GM18519 (cell line): ENCODE results near the gene H6PD.

Experiments used
- ATAC-seq: cut with Tn5 transposase; IDR thresholded peaks from one replicate; pipeline ENCODE4 v1.9.1; 2021; ENCODE audit warnings: mild to moderate bottlenecking, moderate library complexity; ENCODE audit not compliant: unreplicated experiment, low FRiP score

H6PD gene

DNA sequence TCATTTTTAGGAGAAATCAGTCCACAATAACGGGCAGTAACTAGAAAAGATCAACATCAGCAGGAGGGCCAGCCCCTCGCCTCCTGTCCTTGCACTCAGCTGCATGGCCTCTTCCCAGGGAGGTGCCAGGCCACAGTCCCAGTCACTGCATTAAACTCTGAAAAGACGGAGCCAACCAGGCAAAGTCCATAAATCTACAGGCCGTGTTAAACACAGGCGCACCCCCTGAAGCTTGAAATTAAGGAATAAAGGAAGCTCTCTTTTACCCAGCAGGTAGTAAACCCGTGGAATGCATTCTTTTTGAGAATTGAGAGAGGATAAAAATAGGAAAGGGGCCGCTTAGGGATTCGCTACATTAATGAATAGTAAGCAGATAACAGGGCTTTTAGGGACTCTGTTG lies 18.4 kb downstream of the H6PD start:
- no peak for ATAC-seq

DNA sequence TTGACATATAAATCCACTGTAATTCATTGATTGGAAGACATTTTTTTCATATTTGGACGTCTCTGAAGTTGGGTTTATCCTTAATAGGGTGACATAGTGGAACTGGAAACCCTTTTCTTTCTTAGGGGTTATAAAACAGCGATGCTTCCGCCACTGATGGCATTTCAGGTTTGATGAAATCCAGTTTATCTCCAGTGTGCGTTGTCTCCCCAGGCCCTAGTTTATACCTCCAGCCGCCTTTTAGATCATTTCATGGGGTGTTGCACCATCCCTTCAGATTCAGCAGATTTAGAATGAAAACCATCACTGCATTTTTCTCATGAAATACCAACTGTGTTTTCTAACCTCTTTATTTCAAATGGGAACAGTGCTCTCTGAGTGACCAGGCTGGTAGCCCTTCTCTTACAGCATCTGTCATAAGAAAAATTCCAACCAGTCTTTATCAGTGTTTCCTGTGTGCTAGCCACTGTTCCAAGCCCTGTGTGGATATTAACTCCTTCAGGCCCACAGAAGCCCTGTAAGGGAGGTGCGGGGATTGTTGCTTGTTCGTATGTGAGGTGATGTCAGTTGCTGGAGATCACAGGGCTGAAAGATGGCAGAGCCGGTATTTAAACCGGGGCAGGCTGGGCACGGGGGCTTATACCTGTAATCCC lies 19.0 kb downstream of the H6PD start:
- no peak for ATAC-seq

DNA sequence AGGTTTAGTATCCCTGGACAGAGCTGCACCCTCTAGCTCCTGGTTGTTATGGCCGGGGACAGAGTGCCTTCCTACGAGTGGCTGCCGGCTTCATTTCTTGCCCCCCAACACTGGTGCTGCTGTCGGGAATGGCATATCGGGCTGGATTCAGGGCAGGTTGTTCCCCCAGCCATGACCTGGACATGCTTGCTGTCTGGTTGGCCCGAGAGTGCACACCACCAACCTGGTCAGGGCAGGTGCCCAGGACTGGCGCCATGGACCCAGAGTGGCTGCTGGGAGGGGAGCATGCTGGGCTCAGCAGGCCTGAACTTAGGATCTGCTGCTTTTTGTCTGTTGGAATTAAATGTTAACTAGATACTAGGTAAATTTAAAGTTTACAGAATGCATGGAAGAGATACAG lies 21.8 kb downstream of the H6PD start:
- ATAC-seq: no peak

DNA sequence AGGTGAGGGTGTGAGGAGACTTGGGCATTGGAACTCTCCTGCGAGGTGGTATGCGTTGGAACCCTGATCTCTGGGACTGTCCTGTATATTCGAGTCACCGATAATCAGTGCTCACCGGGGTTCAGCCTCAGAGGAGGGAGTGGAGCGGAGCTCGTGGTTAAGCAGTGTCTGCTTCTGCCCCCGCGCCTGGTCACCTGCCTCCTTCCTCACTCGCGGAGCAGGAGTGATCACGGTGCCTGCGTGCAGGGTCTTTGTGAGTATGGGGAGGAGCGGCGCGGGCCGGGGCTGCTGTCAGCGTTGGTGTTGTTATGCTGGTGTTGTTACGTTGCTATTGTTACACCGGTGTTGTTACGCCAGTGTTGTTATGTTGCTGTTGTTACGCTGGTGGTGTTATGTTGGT lies 23.3 kb downstream of the H6PD start:
- ATAC-seq: no peak

DNA sequence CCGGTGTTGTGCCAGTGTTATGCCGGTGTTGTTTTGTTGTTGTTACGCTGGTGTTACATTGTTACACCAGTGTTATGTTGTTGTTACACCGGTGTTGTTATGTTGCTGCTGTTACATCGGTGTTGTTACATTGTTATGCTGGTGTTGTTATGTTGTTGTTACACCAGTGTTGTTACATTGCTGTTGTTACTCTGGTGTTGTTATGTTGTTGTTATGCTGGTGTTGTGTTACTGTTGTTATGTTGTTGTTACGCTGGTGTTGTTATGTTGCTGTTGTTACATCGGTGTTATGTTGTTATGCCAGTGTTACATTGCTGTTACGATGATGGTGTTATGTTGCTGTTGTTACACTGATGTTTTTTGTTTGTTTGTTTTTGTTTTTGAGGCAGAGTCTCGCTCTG lies 24.1 kb downstream of the H6PD start:
- ATAC-seq: no peak

GRCh38 chr1:9260059-9260766 lies 25.6 kb downstream of the H6PD start:
- no peak for ATAC-seq

- no peak for ATAC-seq
Observed at GRCh38 chr1:9261496-9261895, 26.9 kb downstream of the H6PD start.

GRCh38 chr1:9262096-9262986 lies 27.8 kb downstream of the H6PD start:
- no peak for ATAC-seq

GRCh38 chr1:9263276-9263855 lies 28.8 kb downstream of the H6PD start:
- ATAC-seq: no peak

DNA sequence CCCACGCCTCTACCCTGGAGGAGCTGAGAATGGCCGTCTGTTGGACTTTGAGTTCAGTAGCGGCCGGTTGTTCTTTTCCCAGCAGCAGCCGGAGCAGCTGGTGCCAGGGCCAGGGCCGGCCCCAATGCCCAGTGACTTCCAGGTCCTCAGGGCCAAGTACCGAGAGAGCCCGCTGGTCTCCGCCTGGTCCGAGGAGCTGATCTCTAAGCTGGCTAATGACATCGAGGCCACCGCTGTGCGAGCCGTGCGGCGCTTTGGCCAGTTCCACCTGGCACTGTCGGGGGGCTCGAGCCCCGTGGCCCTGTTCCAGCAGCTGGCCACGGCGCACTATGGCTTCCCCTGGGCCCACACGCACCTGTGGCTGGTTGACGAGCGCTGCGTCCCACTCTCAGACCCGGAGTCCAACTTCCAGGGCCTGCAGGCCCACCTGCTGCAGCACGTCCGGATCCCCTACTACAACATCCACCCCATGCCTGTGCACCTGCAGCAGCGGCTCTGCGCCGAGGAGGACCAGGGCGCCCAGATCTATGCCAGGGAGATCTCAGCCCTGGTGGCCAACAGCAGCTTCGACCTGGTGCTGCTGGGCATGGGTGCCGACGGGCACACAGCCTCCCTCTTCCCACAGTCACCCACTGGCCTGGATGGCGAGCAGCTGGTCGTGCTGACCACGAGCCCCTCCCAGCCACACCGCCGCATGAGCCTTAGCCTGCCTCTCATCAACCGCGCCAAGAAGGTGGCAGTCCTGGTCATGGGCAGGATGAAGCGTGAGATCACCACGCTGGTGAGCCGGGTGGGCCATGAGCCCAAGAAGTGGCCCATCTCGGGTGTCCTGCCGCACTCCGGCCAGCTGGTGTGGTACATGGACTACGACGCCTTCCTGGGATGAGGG lies 29.7 kb downstream of the H6PD start:
- ATAC-seq: no peak

- no peak for ATAC-seq
Observed at GRCh38 chr1:9265037-9265436, 30.5 kb downstream of the H6PD start.

GRCh38 chr1:9265968-9266367 lies 31.4 kb downstream of the H6PD start:
- no peak for ATAC-seq

- ATAC-seq: no peak
Observed at GRCh38 chr1:9267352-9267686, 32.7 kb downstream of the H6PD start.

- ATAC-seq: no peak
Observed at GRCh38 chr1:9267827-9268581, 33.4 kb downstream of the H6PD start.

GRCh38 chr1:9269078-9269501 lies 34.5 kb downstream of the H6PD start:
- no peak for ATAC-seq

GRCh38 chr1:9269721-9270120 lies 35.1 kb downstream of the H6PD start:
- ATAC-seq: no peak

DNA sequence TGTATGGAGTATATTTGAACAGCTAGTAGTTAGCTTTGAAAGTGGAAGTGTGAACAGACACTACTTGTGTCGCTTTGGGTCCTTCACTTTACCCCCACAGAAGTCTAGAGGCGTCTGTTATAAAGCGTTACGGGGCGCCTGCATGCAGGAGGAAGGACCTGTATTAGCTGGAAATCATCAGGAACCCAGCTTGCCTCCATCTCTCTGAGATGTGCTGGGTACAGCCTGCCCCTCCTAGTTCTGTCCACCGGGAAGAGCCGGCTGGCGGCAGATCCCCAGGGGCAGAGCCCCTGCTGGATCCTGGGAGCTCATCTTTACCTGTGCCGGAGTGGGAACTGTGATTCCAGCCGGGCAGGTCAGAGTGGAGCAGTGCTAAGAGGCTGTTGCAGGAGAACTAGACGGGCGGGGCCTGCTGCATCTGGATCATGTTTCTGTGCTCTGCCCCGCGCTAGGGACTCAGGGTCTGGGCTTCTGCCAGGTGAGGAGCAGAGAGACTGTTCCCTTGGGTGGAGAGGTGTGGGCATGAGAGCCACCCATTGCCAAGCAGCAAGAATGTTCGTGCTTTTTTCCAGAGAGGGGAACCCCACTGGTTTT lies 35.8 kb downstream of the H6PD start:
- ATAC-seq: no peak

- ATAC-seq: no peak
Observed at GRCh38 chr1:9271283-9271682, 36.7 kb downstream of the H6PD start.
